Naive thymus-derived CD4-positive, alpha-beta T cell (primary cell): ENCODE results near the gene TFEB. TPM values are rescaled to one million over a fixed set of nuclear protein-coding genes. Genes with fewer than 3 reads are reported as not detected.

Experiments
- ATAC-seq: fragments of 150-1000 bp; cut with Tn5 transposase; 2 replicates; pipeline ENCODE4 v1.10.0; 2021; ENCODE audit warnings: mild to moderate bottlenecking, moderate library complexity
- CTCF ChIA-PET: fragments of 350-600 bp; sonication (Branson Sonifier 250); formaldehyde crosslinking; loops from one replicate; lab custom pipeline; 2021; ENCODE audit warnings: antibody characterized with exemption; lab: Charles Lee
- POLR2A ChIA-PET: fragments of 350-600 bp; sonication (Branson Sonifier 250); formaldehyde crosslinking; loops from one replicate; lab custom pipeline; 2021; ENCODE audit warnings: antibody characterized with exemption, inconsistent platforms; lab: Charles Lee
- DNase-seq, 9 donors: peaks; one replicate each; pipeline versions ENCODE4 v3.0.0 to v3.0.0-alpha.2; 2020 to 2022; ENCODE audit warnings: mixed read lengths in 1 of 9
- H3K27ac ChIP-seq: one replicate; pipeline ENCODE4 v1.7.0; 2013; ENCODE audit warnings: mild to moderate bottlenecking, low read depth, low read length, moderate library complexity
- H3K27me3 ChIP-seq, 2 donors: one replicate each; pipeline ENCODE4 v1.7.0; 2013; ENCODE audit warnings: low read length in 2 of 2, mild to moderate bottlenecking in 2 of 2, moderate library complexity in 2 of 2; ENCODE audit not compliant: control insufficient read depth in 2 of 2, insufficient read depth in 2 of 2
- H3K36me3 ChIP-seq, 3 experiments: 1 replicate in 2 of 3; 2 replicates in 1 of 3; pipeline ENCODE4 v1.7.0; 2013; ENCODE audit warnings: low read length in 3 of 3, mild to moderate bottlenecking in 3 of 3, moderate library complexity in 1 of 3; ENCODE audit not compliant: insufficient read depth in 3 of 3, control insufficient read depth in 2 of 3
- H3K4me1 ChIP-seq, 2 donors: one replicate each; pipeline ENCODE4 v1.7.0; 2013; ENCODE audit warnings: low read length in 2 of 2, mild to moderate bottlenecking in 2 of 2, moderate library complexity in 1 of 2; ENCODE audit not compliant: control insufficient read depth in 2 of 2, insufficient read depth in 2 of 2
- H3K4me3 ChIP-seq: 2 replicates; pipeline ENCODE4 v1.7.0; 2013; ENCODE audit warnings: mild to moderate bottlenecking, low read length
- H3K9me3 ChIP-seq, 3 experiments: 1 replicate in 2 of 3; 2 replicates in 1 of 3; pipeline ENCODE4 v1.7.0; 2013; ENCODE audit warnings: low read length in 3 of 3; ENCODE audit not compliant: control insufficient read depth in 2 of 3
- H3K27ac Mint-ChIP-seq, 9 donors: one replicate each; pipeline ENCODE4 v1.8.0; 2020 to 2022; ENCODE audit warnings: mixed read lengths in 9 of 9, mild to moderate bottlenecking in 8 of 9, moderate library complexity in 5 of 9, inconsistent platforms in 2 of 9
- H3K27me3 Mint-ChIP-seq, 5 donors: one replicate each; pipeline ENCODE4 v1.8.0; 2021 to 2022; ENCODE audit warnings: mixed read lengths in 5 of 5, mild to moderate bottlenecking in 1 of 5
- H3K36me3 Mint-ChIP-seq, 5 donors: one replicate each; pipeline ENCODE4 v1.8.0; 2020 to 2022; ENCODE audit warnings: mixed read lengths in 5 of 5, mild to moderate bottlenecking in 3 of 5, inconsistent platforms in 1 of 5
- H3K4me1 Mint-ChIP-seq, 7 donors: one replicate each; pipeline ENCODE4 v1.8.0; 2020 to 2022; ENCODE audit warnings: mixed read lengths in 7 of 7, mild to moderate bottlenecking in 3 of 7, inconsistent platforms in 1 of 7
- H3K4me3 Mint-ChIP-seq, 10 donors: one replicate each; pipeline ENCODE4 v1.8.0; 2020 to 2022; ENCODE audit warnings: mild to moderate bottlenecking in 10 of 10, mixed read lengths in 10 of 10, moderate library complexity in 6 of 10, inconsistent platforms in 2 of 10
- H3K9me3 Mint-ChIP-seq, 11 donors: one replicate each; pipeline ENCODE4 v1.8.0; 2020 to 2022; ENCODE audit warnings: mixed read lengths in 11 of 11, mild to moderate bottlenecking in 4 of 11, inconsistent platforms in 1 of 11, moderate library complexity in 1 of 11
- intact Hi-C, 2 donors: fragments of 100-400 bp; cut with micrococcal nuclease; formaldehyde crosslinking; loops; one replicate each; pipeline ENCODE4 v1.15.1; 2023
- polyA plus RNA-seq, 2 donors: library from polyadenylated mRNA; unstranded; fragments of 300-500 nt; fragmentation: Illumina TruSeq; gene quantifications; one replicate each; pipeline ENCODE4 v1.2.3, GENCODE V29; 2021
- total RNA-seq, 6 experiments: library from RNA in 5 of 6; stranded (reverse) in 5 of 6; gene quantifications; 1 replicate in 5 of 6; 2 replicates in 1 of 6; pipeline ENCODE4 v1.2.3 and lab custom pipeline; 2021 to 2026

The TFEB gene
- total and polyA plus RNA-seq, 7 experiments from 2014 or later, result 2.4 to 39.9 (median 8.0) TPM

- POLR2A ChIA-PET, result no interaction called here
- CTCF ChIA-PET, result no interaction called here
- no peaks in the 10 kb centered on the region for H3K27me3 Mint-ChIP-seq
- H3K27me3 ChIP-seq, result no peaks in the 10 kb centered on the region
- ATAC-seq (no peak), DNase-seq (no peak)
- no peak overlapping the region for H3K27ac Mint-ChIP-seq
- H3K4me1 Mint-ChIP-seq, result peaks cover 0 to 19% (median 0%) of the 10 kb centered on the region in 7 donors
- H3K27ac ChIP-seq, result no peak overlapping the region
- H3K36me3 Mint-ChIP-seq, result peaks cover 0 to 5% (median 0%) of the 10 kb centered on the region in 5 donors
- intact Hi-C loops, result no loop called here
- no peaks in the 10 kb centered on the region for H3K9me3 Mint-ChIP-seq
- no peaks in the 10 kb centered on the region for H3K36me3 ChIP-seq
- H3K4me3 Mint-ChIP-seq, result no peak overlapping the region
- no peaks in the 10 kb centered on the region for H3K9me3 ChIP-seq
- no peak overlapping the region for H3K4me3 ChIP-seq
- H3K4me1 ChIP-seq, result peaks cover 0 to 3% of the 10 kb centered on the region in 2 donors
Observed at GRCh38 chr6:41700463-41701347, 34.7 kb downstream of the TFEB start.

GRCh38 chr6:41699063-41699462 is 36.3 kb downstream of the TFEB start:
- peaks cover 0 to 5% (median 0%) of the 10 kb centered on the region in 5 donors for H3K36me3 Mint-ChIP-seq
- H3K9me3 ChIP-seq, result no peaks in the 10 kb centered on the region
- DNase-seq, result no peak
- no peaks in the 10 kb centered on the region for H3K4me1 ChIP-seq
- no peaks in the 10 kb centered on the region for H3K9me3 Mint-ChIP-seq
- no peaks in the 10 kb centered on the region for H3K36me3 ChIP-seq
- ChIA-PET CTCF (no interaction called here), POLR2A (no interaction called here)
- no peak overlapping the region for H3K4me3 ChIP-seq
- H3K27me3 ChIP-seq, result no peaks in the 10 kb centered on the region
- ATAC-seq, result no peak
- H3K4me1 Mint-ChIP-seq, result peaks cover 0 to 5% (median 0%) of the 10 kb centered on the region in 7 donors
- no peak overlapping the region for H3K4me3 Mint-ChIP-seq
- no peak overlapping the region for H3K27ac ChIP-seq
- intact Hi-C loops, result no loop called here
- no peaks in the 10 kb centered on the region for H3K27me3 Mint-ChIP-seq
- no peak overlapping the region for H3K27ac Mint-ChIP-seq

GRCh38 chr6:41697861-41698781 is 37.3 kb downstream of the TFEB start:
- peaks cover 0 to 5% (median 0%) of the 10 kb centered on the region in 5 donors for H3K36me3 Mint-ChIP-seq
- Histone ChIP-seq H3K27ac (no peak overlapping the region), H3K36me3 (no peaks in the 10 kb centered on the region), H3K4me1 (no peaks in the 10 kb centered on the region), H3K4me3 (no peak overlapping the region), H3K9me3 (no peaks in the 10 kb centered on the region), H3K27me3 (no peaks in the 10 kb centered on the region)
- no peak for ATAC-seq
- no peak for DNase-seq
- H3K27ac Mint-ChIP-seq, result no peak overlapping the region
- peaks cover 0 to 5% (median 0%) of the 10 kb centered on the region in 7 donors for H3K4me1 Mint-ChIP-seq
- intact Hi-C loops, result no loop called here
- ChIA-PET POLR2A (no interaction called here), CTCF (no interaction called here)
- H3K27me3 Mint-ChIP-seq, result no peaks in the 10 kb centered on the region
- no peak overlapping the region for H3K4me3 Mint-ChIP-seq
- H3K9me3 Mint-ChIP-seq, result no peaks in the 10 kb centered on the region

- no peak overlapping the region for H3K27ac Mint-ChIP-seq
- intact Hi-C loops, result no loop called here
Observed at GRCh38 chr6:41696788-41697187, 38.6 kb downstream of the TFEB start.

GRCh38 chr6:41695825-41696224 is 39.6 kb downstream of the TFEB start:
- Histone ChIP-seq H3K4me3 (no peak overlapping the region), H3K9me3 (no peaks in the 10 kb centered on the region), H3K27me3 (no peaks in the 10 kb centered on the region), H3K4me1 (no peaks in the 10 kb centered on the region), H3K36me3 (peaks cover 0 to 2% (median 0%) of the 10 kb centered on the region in 3 experiments), H3K27ac (no peak overlapping the region)
- Mint-ChIP-seq H3K4me3 (no peak overlapping the region), H3K27ac (no peak overlapping the region), H3K4me1 (peaks cover 0 to 7% (median 0%) of the 10 kb centered on the region in 7 donors), H3K36me3 (peaks cover 0 to 14% (median 0%) of the 10 kb centered on the region in 5 donors), H3K27me3 (no peaks in the 10 kb centered on the region), H3K9me3 (no peaks in the 10 kb centered on the region)
- ChIA-PET POLR2A (no interaction called here), CTCF (no interaction called here)
- intact Hi-C loops, result no loop called here
- DNase-seq (no peak), ATAC-seq (no peak)

More at GRCh38 chr6:41696788-41697187, 38.6 kb downstream of the TFEB start:
- DNase-seq (no peak), ATAC-seq (no peak)
- no peak overlapping the region for H3K4me3 ChIP-seq
- no peaks in the 10 kb centered on the region for H3K36me3 ChIP-seq
- Mint-ChIP-seq H3K27me3 (no peaks in the 10 kb centered on the region), H3K4me1 (peaks cover 0 to 5% (median 0%) of the 10 kb centered on the region in 7 donors), H3K4me3 (no peak overlapping the region), H3K9me3 (no peaks in the 10 kb centered on the region), H3K36me3 (peaks cover 0 to 9% (median 0%) of the 10 kb centered on the region in 5 donors)
- H3K4me1 ChIP-seq, result no peaks in the 10 kb centered on the region
- ChIA-PET CTCF (no interaction called here), POLR2A (no interaction called here)
- H3K27me3 ChIP-seq, result no peaks in the 10 kb centered on the region
- H3K27ac ChIP-seq, result no peak overlapping the region
- no peaks in the 10 kb centered on the region for H3K9me3 ChIP-seq

GRCh38 chr6:41694815-41695526 is 40.4 kb downstream of the TFEB start:
- POLR2A ChIA-PET, result interaction anchor here (0.6 kb wide), 1 partner anchor 1509 kb away, joined by 3 read pairs; no protein-coding TSS in a partner anchor
- DNase-seq, result no peak
- Mint-ChIP-seq H3K9me3 (no peaks in the 10 kb centered on the region), H3K4me1 (peaks cover 0 to 14% (median 0%) of the 10 kb centered on the region in 7 donors), H3K27me3 (no peaks in the 10 kb centered on the region), H3K4me3 (no peak overlapping the region), H3K36me3 (peaks cover 0 to 18% (median 0%) of the 10 kb centered on the region in 5 donors), H3K27ac (no peak overlapping the region)
- Histone ChIP-seq H3K4me1 (no peaks in the 10 kb centered on the region), H3K27ac (no peak overlapping the region), H3K36me3 (peaks cover 0 to 8% (median 0%) of the 10 kb centered on the region in 3 experiments), H3K27me3 (no peaks in the 10 kb centered on the region), H3K4me3 (no peak overlapping the region), H3K9me3 (no peaks in the 10 kb centered on the region)
- CTCF ChIA-PET, result no interaction called here
- intact Hi-C loops, result no loop called here
- no peak for ATAC-seq
